GM12878 (cell line): ENCODE results near the gene NFYC. TPM values are rescaled to one million over a fixed set of nuclear protein-coding genes. Genes with fewer than 3 reads are reported as not detected.

ENCODE experiments used
- ATAC-seq: fragments of 200-7000 bp; cut with Tn5 transposase; 3 replicates; pipeline ENCODE4 v1.9.1; 2020; ENCODE audit warnings: mild to moderate bottlenecking, moderate library complexity
- BruUV-seq: library from RNA; stranded (reverse); fragments of 400-500 nt; replicated peaks from 2 replicates; lab custom pipeline; 2021; lab: Mats Ljungman, UMichigan
- CTCF ChIA-PET: fragments of 300-600 bp; sonication (Branson Sonifier 250); formaldehyde crosslinking; extraction: SDS; loops from one replicate; lab custom pipeline; 2021; ENCODE audit warnings: inconsistent platforms; lab: Yijun Ruan, JAX
- POLR2A ChIA-PET: fragments of 350-600 bp; formaldehyde crosslinking; extraction: SDS; loops from one replicate; lab custom pipeline; 2021; ENCODE audit warnings: inconsistent platforms; lab: Charles Lee
- RAD21 ChIA-PET: fragments of 300-600 bp; sonication (Branson Sonifier 250); formaldehyde crosslinking; loops from one replicate; lab custom pipeline; 2023; ENCODE audit warnings: antibody characterized with exemption; ENCODE audit not compliant: unreplicated experiment; lab: Charles Lee
- SMC1A ChIA-PET: fragments of 300-600 bp; sonication (Branson Sonifier 250); formaldehyde crosslinking; loops from one replicate; lab custom pipeline; 2023; ENCODE audit not compliant: unreplicated experiment, uncharacterized antibody; lab: Charles Lee
- DNase-seq: peaks from one replicate; pipeline ENCODE4 v3.0.0-alpha.2; 2011; ENCODE audit warnings: low read depth, low spot score
- FAIRE-seq: peaks from 3 replicates; lab custom pipeline; 2011; peaks lifted over from hg19 to GRCh38; lab: Jason Lieb, UNC
- H2AFZ ChIP-seq: 2 replicates; pipeline ENCODE4 v1.6.0; 2011; ENCODE audit warnings: low read depth, low read length, control low read depth; ENCODE audit not compliant: control insufficient read depth
- H3K27ac ChIP-seq: 2 replicates; pipeline ENCODE4 v1.5.1; 2011; ENCODE audit warnings: control low read depth; ENCODE audit not compliant: control insufficient read depth, insufficient read depth
- H3K27me3 ChIP-seq, 2 experiments: replicated peaks in 1 of 2; 2 replicates each; pipeline versions ENCODE4 v1.6.0 to v1.6.1; 2011; ENCODE audit warnings: low read length in 1 of 2; ENCODE audit not compliant: control insufficient read depth in 2 of 2, insufficient read depth in 2 of 2
- H3K36me3 ChIP-seq, 2 experiments: 2 replicates each; pipeline ENCODE4 v1.5.1; 2011; ENCODE audit warnings: low read length in 1 of 2; ENCODE audit not compliant: control insufficient read depth in 2 of 2, insufficient read depth in 2 of 2
- H3K4me1 ChIP-seq: 2 replicates; pipeline ENCODE4 v1.6.1; 2011; ENCODE audit warnings: mild to moderate bottlenecking, low read length, moderate library complexity, mixed read lengths; ENCODE audit not compliant: control insufficient read depth, insufficient read depth
- H3K4me2 ChIP-seq: 2 replicates; pipeline ENCODE4 v1.6.0; 2011; ENCODE audit warnings: control low read depth; ENCODE audit not compliant: control insufficient read depth, insufficient read depth
- H3K4me3 ChIP-seq: fragments of 200-600 bp; sonication (generic); 2 replicates; pipeline ENCODE4 v1.5.1; 2016
- H3K79me2 ChIP-seq: 2 replicates; pipeline ENCODE4 v1.6.0; 2011; ENCODE audit warnings: low read length; ENCODE audit not compliant: control insufficient read depth, insufficient read depth
- H3K9ac ChIP-seq: 2 replicates; pipeline ENCODE4 v1.8.0; 2011; ENCODE audit warnings: low read length, control low read depth, mixed read lengths; ENCODE audit not compliant: control insufficient read depth, insufficient read depth
- H3K9me3 ChIP-seq: replicated peaks from 3 replicates; pipeline ENCODE4 v1.5.1; 2011; ENCODE audit warnings: mild to moderate bottlenecking, low read length; ENCODE audit not compliant: control insufficient read depth, insufficient read depth
- H4K20me1 ChIP-seq: 2 replicates; pipeline ENCODE4 v1.6.0; 2011; ENCODE audit not compliant: control insufficient read depth, insufficient read depth
- ATF3 ChIP-seq: IDR thresholded peaks from 2 replicates; pipeline ENCODE4 v1.6.1; 2011; ENCODE audit warnings: low read depth, mild to moderate bottlenecking, low read length, moderate library complexity, borderline replicate concordance; ENCODE audit errors: extremely low read depth
- BACH1 ChIP-seq: fragments of 450-650 bp; IDR thresholded peaks from 2 replicates; pipeline ENCODE4 v1.6.1; 2017; ENCODE audit warnings: mild to moderate bottlenecking, borderline replicate concordance
- EGR1 ChIP-seq, 2 experiments: IDR thresholded peaks; 1 replicate in 1 of 2; 2 replicates in 1 of 2; pipeline ENCODE4 v1.6.1; 2011 to 2012; ENCODE audit warnings: low read depth in 2 of 2, low read length in 2 of 2, borderline replicate concordance in 1 of 2, mild to moderate bottlenecking in 1 of 2, moderate library complexity in 1 of 2
- HSF1 ChIP-seq: fragments of 150-350 bp; IDR thresholded peaks from 2 replicates; pipeline ENCODE4 v1.6.1; 2014; ENCODE audit warnings: mild to moderate bottlenecking, low read depth, low read length
- IRF3 ChIP-seq: fragments of 450-650 bp; IDR thresholded peaks from 2 replicates; pipeline ENCODE4 v1.6.1; 2014; ENCODE audit warnings: mild to moderate bottlenecking
- NR2C1 ChIP-seq: fragments of 450-650 bp; IDR thresholded peaks from 2 replicates; pipeline ENCODE4 v1.6.1; 2017; ENCODE audit warnings: antibody characterized with exemption, mild to moderate bottlenecking, moderate library complexity
- NR2F1 ChIP-seq: fragments of 450-650 bp; conservative IDR thresholded peaks from 2 replicates; pipeline ENCODE4 v1.6.1; 2017; ENCODE audit warnings: mild to moderate bottlenecking
- POLR2A ChIP-seq: IDR thresholded peaks from 2 replicates; pipeline ENCODE4 v1.6.1; 2011; ENCODE audit warnings: low read depth, mild to moderate bottlenecking, low read length
- POLR2AphosphoS5 ChIP-seq: IDR thresholded peaks from 2 replicates; pipeline ENCODE4 v1.6.1; 2011; ENCODE audit warnings: mild to moderate bottlenecking, low read length, inconsistent platforms
- RAD21 ChIP-seq: IDR thresholded peaks from 2 replicates; pipeline ENCODE4 v1.6.1; 2011; ENCODE audit warnings: mild to moderate bottlenecking, low read depth, low read length, moderate library complexity; ENCODE audit not compliant: insufficient read depth
- RB1 ChIP-seq: fragments of 450-650 bp; formaldehyde crosslinking; IDR thresholded peaks from 2 replicates; pipeline ENCODE4 v1.6.1; 2017; ENCODE audit warnings: mild to moderate bottlenecking, borderline replicate concordance
- RELA ChIP-seq: fragments of 450-650 bp; IDR thresholded peaks from 2 replicates; pipeline ENCODE4 v1.8.0; 2014; ENCODE audit warnings: borderline replicate concordance; ENCODE audit not compliant: partially characterized antibody
- RELB ChIP-seq: fragments of 450-650 bp; IDR thresholded peaks from 2 replicates; pipeline ENCODE4 v1.6.1; 2017; ENCODE audit warnings: low read depth, mild to moderate bottlenecking, moderate library complexity
- RFX5 ChIP-seq: IDR thresholded peaks from 2 replicates; pipeline ENCODE4 v1.6.1; 2011; ENCODE audit warnings: low read depth, low read length, improper control_type of control experiment
- SIN3A ChIP-seq: IDR thresholded peaks from 2 replicates; pipeline ENCODE4 v1.6.1; 2012; ENCODE audit warnings: low read depth, low read length, improper control_type of control experiment
- SREBF2 ChIP-seq: IDR thresholded peaks from 2 replicates; pipeline ENCODE4 v1.6.1; 2012; ENCODE audit warnings: mild to moderate bottlenecking, low read length
- SRF ChIP-seq, 2 experiments: IDR thresholded peaks; 2 replicates each; pipeline ENCODE4 v1.6.1; 2011; ENCODE audit warnings: low read depth in 2 of 2, low read length in 2 of 2, mild to moderate bottlenecking in 1 of 2, moderate library complexity in 1 of 2
- SUZ12 ChIP-seq: fragments of 200-600 bp; sonication (generic); IDR thresholded peaks from one replicate; pipeline ENCODE4 v1.6.1; 2018; ENCODE audit warnings: antibody characterized with exemption, mild to moderate bottlenecking; ENCODE audit not compliant: unreplicated experiment
- USF1 ChIP-seq: IDR thresholded peaks from 2 replicates; pipeline ENCODE4 v1.6.1; 2011; ENCODE audit warnings: borderline replicate concordance, low read depth, mild to moderate bottlenecking, moderate library complexity, mixed read lengths, low read length; ENCODE audit not compliant: insufficient read depth; ENCODE audit errors: extremely low read length
- WGBS: methylation state at CpG from one replicate; pipeline ENCODE4 v1.1.6; 2016; ENCODE audit warnings: low lambda C conversion rate; ENCODE audit not compliant: insufficient replicate concordance, insufficient coverage; ENCODE audit errors: missing lambda C conversion rate; 5-methylcytosine and 5-hydroxymethylcytosine counted together
- in situ Hi-C: fragments of 300-500 bp; cut with MboI; formaldehyde crosslinking; loops from 9 replicates; pipeline ENCODE4 v1.14.3; 2018; ENCODE audit warnings: mixed read lengths
- intact Hi-C: fragments of 100-400 bp; cut with micrococcal nuclease; formaldehyde crosslinking; loops from one replicate; pipeline ENCODE4 v1.14.2; 2022; ENCODE audit not compliant: unreplicated experiment
- polyA plus RNA-seq, 11 experiments: library from polyadenylated mRNA; depleted of rRNA in 4 of 11; unstranded in 6 of 11; stranded (reverse) in 5 of 11; fragments of >200 nt; fragmentation: Nextera tagmentation in 4 of 11; fragmentation: Illumina TruSeq in 1 of 11; extraction: Ambion mirVana in 4 of 11; extraction: Trizol in 1 of 11; gene quantifications; 1 replicate in 1 of 11; 2 replicates in 10 of 11; pipeline versions ENCODE4 v1.2.1 to v1.2.3, GENCODE V29; 2011 to 2016; ENCODE audit warnings: inconsistent platforms in 2 of 11, missing spikeins in 2 of 11, low read depth in 1 of 11
- total RNA-seq, 4 experiments: library from RNA; depleted of rRNA in 3 of 4; stranded (reverse); fragments of >200 nt in 3 of 4; fragmentation: Illumina TruSeq in 1 of 4; extraction: Trizol in 1 of 4; gene quantifications; 2 replicates each; pipeline versions ENCODE4 v1.2.1 to v1.2.3, GENCODE V29; 2013 to 2021

Gene NFYC
- total and polyA plus RNA-seq, 10 of the 15 experiments (the other 5 are each of a cell fraction or from before 2014, with no cell fraction given): 4.3 to 84.2 (median 58.3) TPM

GRCh38 chr1:40712405-40712944 is 21.0 kb downstream of the NFYC start:
- Histone ChIP-seq H3K27ac (peak overlapping the region; percentile 82), H3K9me3 (no peaks in the 10 kb centered on the region), H3K36me3 (peaks cover 0 to 10% of the 10 kb centered on the region in 2 experiments; a peak in 3 of 4 replicates), H3K9ac (no peak overlapping the region), H3K4me3 (peak overlapping the region; percentile 77; the same call in 1 of the 2 replicates), H3K4me2 (peak overlapping the region; percentile 66), H3K27me3 (no peaks in the 10 kb centered on the region), H3K4me1 (peaks cover 19% of the 10 kb centered on the region), H2AFZ (no peak overlapping the region), H4K20me1 (no peaks in the 10 kb centered on the region), H3K79me2 (peaks cover 89% of the 10 kb centered on the region)
- no TSS peak for BruUV-seq
- ATAC-seq (no peak), FAIRE-seq (no peak), DNase-seq (no peak)
- in situ Hi-C loops: no loop called here
- ChIA-PET RAD21 (interaction anchor here (0.7 to 6.1 kb wide), 8 partner anchors 10 to 52 kb away, joined by 3 to 89 read pairs (median 4); partner anchors contain the start of gene NFYC), CTCF (interaction anchor here (0.7 to 4.2 kb wide), 6 partner anchors 9 to 62 kb away, joined by 3 to 36 read pairs (median 6); partner anchors contain the start of gene NFYC), SMC1A (interaction anchor here (0.8 to 6.3 kb wide), 8 partner anchors 10 to 52 kb away, joined by 3 to 115 read pairs (median 4); partner anchors contain the start of gene NFYC), POLR2A (interaction anchor here (0.7 to 12.7 kb wide), 4 partner anchors 11 to 53 kb away, joined by 4 to 244 read pairs (median 26); partner anchors contain the start of gene NFYC)
- WGBS: 78% methylated on average over 4 of the region's 5 CpGs
- intact Hi-C loops: no loop called here
- TF ChIP-seq POLR2AphosphoS5 (no peak), POLR2A (no peak), HSF1 (no peak), RFX5 (no peak), EGR1 (IDR thresholded peaks at IDR 0.05; ENCODE audit: borderline replicate concordance in 1 of 2, low read depth in 2 of 2, low read length in 2 of 2) (no peak), IRF3 (no peak), ATF3 (no peak), RB1 (no peak), SUZ12 (no peak), SIN3A (no peak), USF1 (no peak), SRF (IDR thresholded peaks at IDR 0.05; ENCODE audit: low read depth in 2 of 2, low read length in 2 of 2) (no peak), BACH1 (no peak), NR2F1 (no peak), RELB (no peak), RAD21 (no peak), RELA (no peak), NR2C1 (no peak), SREBF2 (no peak)
